ENCODE results near the gene ICOSLG.
"Not testable (repeated sequence)": the region's sequence is repeated elsewhere in the genome, so short reads cannot be mapped to it uniquely, and the experiment has no call there.

ICOSLG gene

GRCh38 chr21:44218461-44218860 is 22.3 kb downstream of the ICOSLG start:
- not testable (repeated sequence) for DNase-seq (ENCODE audit: low read depth); H3K4me3 ChIP-seq (ENCODE audit: control insufficient read depth, low read depth, low read length)

- not testable (repeated sequence) for H3K4me3 ChIP-seq (ENCODE audit: control insufficient read depth, low read depth, low read length); DNase-seq (ENCODE audit: low read depth)
Observed at GRCh38 chr21:44211978-44212377, 28.8 kb downstream of the ICOSLG start.

DNA sequence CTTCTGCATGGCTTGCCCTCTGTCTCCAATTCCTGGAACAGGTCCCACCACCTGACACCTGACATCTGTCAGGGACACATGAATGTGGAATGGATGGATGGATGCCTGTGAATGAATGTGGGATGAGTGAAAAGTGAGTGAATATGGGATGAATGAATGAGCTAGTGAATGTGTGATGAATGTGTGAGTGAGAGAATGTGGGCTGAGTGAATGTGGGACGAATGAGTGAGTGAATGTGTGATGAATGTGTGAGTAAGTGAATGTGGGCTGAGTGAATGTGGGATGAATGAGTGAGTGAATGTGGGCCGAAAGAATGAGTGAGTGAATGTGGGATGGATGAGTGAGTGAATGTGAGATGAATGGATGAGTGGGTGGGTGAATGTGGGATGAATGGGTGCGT is 29.2 kb downstream of the ICOSLG start:
- H3K4me3 ChIP-seq (ENCODE audit: control insufficient read depth, low read depth, low read length) = not testable (repeated sequence)

GRCh38 chr21:44207860-44208646 is 32.7 kb downstream of the ICOSLG start:
- H3K4me3 ChIP-seq (ENCODE audit: control insufficient read depth, low read depth, low read length); DNase-seq (ENCODE audit: low read depth): not testable (repeated sequence)

More for the DNA sequence above, 29.2 kb downstream of the ICOSLG start:
- not testable (repeated sequence) for DNase-seq (ENCODE audit: low read depth)

GRCh38 chr21:44206698-44207676 is 33.8 kb downstream of the ICOSLG start:
- not testable (repeated sequence) for DNase-seq (ENCODE audit: low read depth); H3K4me3 ChIP-seq (ENCODE audit: control insufficient read depth, low read depth, low read length)

DNA sequence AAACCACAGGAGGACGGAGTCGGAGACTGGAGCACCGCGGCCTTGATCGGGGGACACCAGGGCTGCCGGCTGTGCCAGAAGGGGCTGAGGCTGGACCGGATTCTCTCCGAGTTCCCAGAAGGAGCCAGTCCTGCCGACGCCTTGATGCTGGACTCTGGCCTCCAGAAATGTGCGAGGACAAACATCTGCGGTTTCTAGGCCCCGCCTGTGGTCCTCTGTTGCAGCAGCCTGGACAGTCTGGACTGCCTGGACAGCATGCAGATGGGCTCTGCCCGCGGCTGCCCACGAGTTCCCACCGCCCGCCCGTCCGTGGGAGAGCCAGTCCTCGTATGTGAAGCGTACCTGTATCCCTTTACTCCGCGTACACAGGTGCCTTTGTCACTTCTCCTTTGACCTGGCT is 34.6 kb downstream of the ICOSLG start:
- DNase-seq (ENCODE audit: low read depth); H3K4me3 ChIP-seq (ENCODE audit: control insufficient read depth, low read depth, low read length): not testable (repeated sequence)

DNA sequence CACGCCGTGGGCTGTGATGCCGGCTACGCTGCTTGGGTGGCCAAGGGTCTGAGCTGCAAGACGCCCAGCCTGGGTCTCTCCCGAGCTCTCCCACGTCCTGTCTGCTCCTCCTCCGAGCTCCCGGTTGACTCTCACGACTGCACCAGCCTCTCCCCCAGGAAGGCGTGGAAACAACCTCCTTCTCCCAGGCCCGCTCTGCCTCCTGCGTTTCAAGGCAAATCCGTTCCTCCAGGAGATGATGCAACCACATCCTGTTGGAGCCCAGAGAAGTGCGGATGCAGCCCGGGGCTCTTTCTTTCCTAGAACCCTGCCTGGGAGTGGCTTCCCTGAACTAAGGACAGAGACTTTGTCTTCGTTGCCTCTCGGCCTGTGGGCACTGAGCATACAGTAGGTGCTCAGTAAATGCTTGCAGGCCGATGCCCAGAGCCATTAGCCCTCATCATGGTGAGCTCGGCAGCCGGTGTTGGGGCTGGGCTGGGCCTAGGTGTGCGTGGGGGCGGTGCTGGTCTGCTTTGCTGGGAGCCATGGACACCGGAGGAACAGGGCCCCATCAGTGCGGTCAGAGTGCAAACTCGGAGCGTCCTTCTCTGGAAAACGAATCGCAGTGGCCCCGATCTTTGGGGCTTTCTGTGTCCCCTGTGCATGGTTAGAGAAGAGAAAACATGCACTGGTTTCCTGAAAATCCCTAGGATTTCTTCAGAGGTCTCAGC is 38.0 kb downstream of the ICOSLG start:
- H3K4me3 ChIP-seq (ENCODE audit: control insufficient read depth, low read depth, low read length); DNase-seq (ENCODE audit: low read depth): not testable (repeated sequence)

- not testable (repeated sequence) for H3K4me3 ChIP-seq (ENCODE audit: control insufficient read depth, low read depth, low read length); DNase-seq (ENCODE audit: low read depth)
Observed at GRCh38 chr21:44199997-44200396, 40.7 kb downstream of the ICOSLG start.

DNA sequence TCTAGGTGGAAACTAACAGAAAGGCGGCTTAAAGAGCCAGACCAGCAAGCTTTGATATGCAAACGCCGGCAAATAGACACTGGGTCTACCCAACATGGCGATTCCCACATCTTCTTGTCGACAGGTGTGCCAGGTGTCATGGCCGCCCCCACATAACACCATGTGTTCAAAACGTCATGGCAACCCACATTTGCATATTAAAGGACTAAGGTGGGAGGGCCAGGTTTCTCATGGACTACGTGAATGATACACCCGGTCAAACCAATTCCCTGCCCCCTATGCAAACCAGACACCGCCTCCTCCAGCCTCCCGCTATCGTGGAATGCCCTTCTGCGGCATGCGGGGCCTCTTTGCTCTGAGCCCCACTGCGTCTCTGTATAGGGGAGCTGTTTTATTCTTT is 41.3 kb downstream of the ICOSLG start:
- no peak for TF ChIP-seq CTCF (IDR thresholded peaks at IDR 0.05; ENCODE audit: control insufficient read depth, insufficient read depth, low read depth, low read length, missing control alignments)
- DNase-seq (ENCODE audit: low read depth) = no peak
- H3K4me3 ChIP-seq (ENCODE audit: control insufficient read depth, low read depth, low read length) = no peak overlapping the region

GRCh38 chr21:44197156-44197516 is 43.6 kb downstream of the ICOSLG start:
- not testable (repeated sequence) for H3K4me3 ChIP-seq (ENCODE audit: control insufficient read depth, low read depth, low read length); DNase-seq (ENCODE audit: low read depth)

DNA sequence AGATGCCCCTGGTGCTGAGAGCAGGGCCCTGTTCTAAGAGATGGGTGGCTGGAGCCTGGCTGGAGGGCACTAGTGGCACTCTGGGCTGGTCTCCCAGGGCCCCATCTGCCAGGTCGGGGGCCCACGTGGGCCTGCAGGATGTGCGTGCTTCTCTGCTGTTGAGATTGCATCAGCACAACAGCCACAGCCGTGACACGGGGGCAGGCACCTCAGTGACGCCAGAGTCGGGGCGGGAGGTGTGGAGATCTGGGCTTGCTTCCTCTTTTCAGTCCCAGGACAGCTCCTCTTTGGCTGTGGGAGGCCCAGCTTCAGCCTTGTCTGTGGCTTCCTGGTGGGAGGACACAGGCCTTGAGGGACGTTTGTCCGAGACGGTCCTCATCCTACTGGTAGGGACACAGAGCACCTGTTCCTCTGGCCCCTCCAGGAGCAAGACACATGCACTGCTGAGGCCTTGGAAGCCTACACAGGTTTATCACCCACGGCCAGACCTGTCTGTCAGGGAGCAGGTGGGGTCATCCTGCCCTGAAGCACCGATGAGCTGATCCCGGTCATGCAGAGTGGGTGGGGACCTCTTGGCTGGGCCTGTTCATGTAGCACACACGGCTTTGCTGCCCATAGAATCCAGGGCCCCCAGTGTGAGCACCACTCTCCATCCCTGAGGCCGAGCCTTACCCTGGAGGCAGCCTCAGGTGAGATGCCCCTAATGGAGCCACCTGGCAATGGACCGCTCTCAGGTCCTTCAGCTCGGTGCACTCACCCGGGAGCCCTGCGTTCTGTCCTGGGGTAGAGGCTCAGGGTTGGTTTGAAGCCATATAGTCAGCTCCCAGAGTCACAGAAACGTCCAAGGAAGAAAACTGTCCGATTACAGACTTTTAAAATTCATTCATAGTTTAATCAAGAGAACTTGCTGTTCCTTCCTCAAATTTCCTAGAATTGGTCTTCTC is 44.3 kb downstream of the ICOSLG start:
- DNase-seq (ENCODE audit: low read depth); H3K4me3 ChIP-seq (ENCODE audit: control insufficient read depth, low read depth, low read length): not testable (repeated sequence)

DNA sequence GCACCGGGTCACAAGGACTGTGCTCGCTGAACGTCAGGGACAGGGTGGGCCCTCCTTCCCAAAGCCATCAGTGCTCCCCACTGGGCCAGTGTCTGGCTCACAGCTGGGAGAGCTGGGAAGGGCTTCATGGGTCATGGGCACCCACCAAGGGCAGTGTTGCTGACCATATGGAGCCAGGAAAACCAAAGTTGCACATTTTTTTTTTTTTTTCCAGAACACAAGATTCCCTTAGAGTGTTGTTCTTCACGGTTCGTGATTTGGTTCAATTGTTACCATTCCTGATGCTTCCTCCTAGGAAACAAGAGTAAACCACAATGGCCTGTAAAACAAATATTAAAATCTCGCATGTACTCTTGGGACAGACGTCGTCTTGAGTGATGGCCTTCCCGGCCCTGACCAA is 45.9 kb downstream of the ICOSLG start:
- not testable (repeated sequence) for DNase-seq (ENCODE audit: low read depth); H3K4me3 ChIP-seq (ENCODE audit: control insufficient read depth, low read depth, low read length)

GRCh38 chr21:44194451-44194850 is 46.3 kb downstream of the ICOSLG start:
- not testable (repeated sequence) for DNase-seq (ENCODE audit: low read depth)

DNA sequence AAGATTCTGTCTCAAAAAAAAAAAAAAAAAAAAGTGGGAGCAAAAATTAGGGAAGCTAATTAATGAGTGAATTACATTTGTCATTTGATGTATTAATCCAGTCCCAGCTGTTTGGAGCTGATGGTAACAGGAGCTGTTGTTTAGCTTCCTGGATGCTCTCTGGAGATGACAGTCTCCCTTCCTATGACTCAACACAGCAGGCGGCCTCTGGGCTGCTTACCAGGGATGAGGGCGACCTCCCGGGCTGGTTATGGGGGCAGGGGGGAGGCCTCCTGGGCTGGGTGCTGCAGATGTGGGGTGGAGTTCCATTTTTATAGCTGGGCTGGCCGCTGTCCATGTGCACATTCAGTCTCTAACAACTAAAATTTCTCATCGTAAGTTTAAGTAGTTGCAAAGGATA is 47.6 kb downstream of the ICOSLG start:
- H3K4me3 ChIP-seq (ENCODE audit: control insufficient read depth, low read depth, low read length); DNase-seq (ENCODE audit: low read depth): not testable (repeated sequence)

More at GRCh38 chr21:44194451-44194850, 46.3 kb downstream of the ICOSLG start:
- not testable (repeated sequence) for H3K4me3 ChIP-seq (ENCODE audit: control insufficient read depth, low read depth, low read length)

GRCh38 chr21:44190349-44191271 is 50.1 kb downstream of the ICOSLG start:
- DNase-seq (ENCODE audit: low read depth); H3K4me3 ChIP-seq (ENCODE audit: control insufficient read depth, low read depth, low read length): not testable (repeated sequence)
